BE2C (cell line): ENCODE results near the gene TMEM14A.
"Not testable (repeated sequence)": the region's sequence is repeated elsewhere in the genome, so short reads cannot be mapped to it uniquely, and the experiment has no call there.

Source experiments
- DNase-seq: peaks from one replicate; pipeline ENCODE4 v3.0.0-alpha.2; 2020
- H3K27me3 ChIP-seq: fragments of 250-450 bp; sonication (Bioruptor Pico); 2 replicates; pipeline ENCODE4 v1.5.1; 2020; ENCODE audit warnings: mild to moderate bottlenecking
- H3K36me3 ChIP-seq: fragments of 250-450 bp; sonication (Bioruptor Pico); 2 replicates; pipeline ENCODE4 v1.5.1; 2020; ENCODE audit warnings: mild to moderate bottlenecking
- H3K4me1 ChIP-seq: fragments of 250-450 bp; sonication (Bioruptor Pico); 2 replicates; pipeline ENCODE4 v1.5.1; 2020
- H3K4me3 ChIP-seq: 2 replicates; pipeline ENCODE4 v1.5.1; 2011; ENCODE audit warnings: low read depth, low read length
- H3K9me3 ChIP-seq: fragments of 250-450 bp; sonication (Bioruptor Pico); 2 replicates; pipeline ENCODE4 v1.5.1; 2020
- CTCF ChIP-seq: IDR thresholded peaks from 2 replicates; pipeline ENCODE4 v1.5.1; 2012; ENCODE audit warnings: mild to moderate bottlenecking, low read depth, low read length

TMEM14A gene

GRCh38 chr6:52650941-52651340 is 20.0 kb upstream of the TMEM14A start:
- Histone ChIP-seq H3K4me3 (no peak overlapping the region), H3K4me1 (no peaks in the 10 kb centered on the region), H3K27me3 (no peaks in the 10 kb centered on the region), H3K36me3 (no peaks in the 10 kb centered on the region), H3K9me3 (no peaks in the 10 kb centered on the region)
- DNase-seq: no peak
- TF ChIP-seq CTCF: no peak

- DNase-seq: no peak
- Histone ChIP-seq H3K9me3 (no peaks in the 10 kb centered on the region), H3K36me3 (no peaks in the 10 kb centered on the region), H3K4me1 (no peaks in the 10 kb centered on the region), H3K27me3 (no peaks in the 10 kb centered on the region), H3K4me3 (no peak overlapping the region)
- no peak for TF ChIP-seq CTCF
These were observed 17.8 kb upstream of the TMEM14A start for GRCh38 chr6:52653151-52653550.

- no peaks in the 10 kb centered on the region for H3K27me3 ChIP-seq
- no peaks in the 10 kb centered on the region for H3K4me1 ChIP-seq
- no peak overlapping the region for H3K4me3 ChIP-seq
- no peak for DNase-seq
- no peak for TF ChIP-seq CTCF
- no peaks in the 10 kb centered on the region for H3K9me3 ChIP-seq
- no peaks in the 10 kb centered on the region for H3K36me3 ChIP-seq
These were observed 16.9 kb upstream of the TMEM14A start for GRCh38 chr6:52654007-52654406.

GRCh38 chr6:52654592-52654991 is 16.3 kb upstream of the TMEM14A start:
- no peak for TF ChIP-seq CTCF
- H3K4me3 ChIP-seq: no peak overlapping the region
- H3K36me3 ChIP-seq: no peaks in the 10 kb centered on the region
- H3K27me3 ChIP-seq: no peaks in the 10 kb centered on the region
- no peaks in the 10 kb centered on the region for H3K9me3 ChIP-seq
- DNase-seq: no peak
- H3K4me1 ChIP-seq: no peaks in the 10 kb centered on the region

- not testable (repeated sequence) for H3K4me3 ChIP-seq, H3K36me3 ChIP-seq, DNase-seq, H3K4me1 ChIP-seq, H3K27me3 ChIP-seq, H3K9me3 ChIP-seq
These were observed 15.0 kb upstream of the TMEM14A start for GRCh38 chr6:52655941-52656340.

- DNase-seq: no peak
- H3K4me3 ChIP-seq: no peak overlapping the region
- no peaks in the 10 kb centered on the region for H3K9me3 ChIP-seq
- no peaks in the 10 kb centered on the region for H3K27me3 ChIP-seq
- peaks cover 7% of the 10 kb centered on the region; the same call in 1 of the 2 replicates for H3K4me1 ChIP-seq
- TF ChIP-seq CTCF: no peak
- H3K36me3 ChIP-seq: no peaks in the 10 kb centered on the region
These were observed 13.0 kb upstream of the TMEM14A start for GRCh38 chr6:52657870-52658269.

- Histone ChIP-seq H3K36me3 (no peaks in the 10 kb centered on the region), H3K4me3 (no peak overlapping the region), H3K9me3 (no peaks in the 10 kb centered on the region), H3K4me1 (peaks cover 9% of the 10 kb centered on the region), H3K27me3 (no peaks in the 10 kb centered on the region)
- no peak for DNase-seq
- TF ChIP-seq CTCF: no peak
These were observed 9.4 kb upstream of the TMEM14A start for GRCh38 chr6:52661551-52661950.
